GM21529 (cell line): ENCODE results near the gene USP3.
"Not testable (repeated sequence)": the region's sequence is repeated elsewhere in the genome, so short reads cannot be mapped to it uniquely, and the experiment has no call there.

Experiments used
- ATAC-seq: cut with Tn5 transposase; IDR thresholded peaks from one replicate; pipeline ENCODE4 v1.9.1; 2021; ENCODE audit not compliant: unreplicated experiment

Gene USP3

DNA sequence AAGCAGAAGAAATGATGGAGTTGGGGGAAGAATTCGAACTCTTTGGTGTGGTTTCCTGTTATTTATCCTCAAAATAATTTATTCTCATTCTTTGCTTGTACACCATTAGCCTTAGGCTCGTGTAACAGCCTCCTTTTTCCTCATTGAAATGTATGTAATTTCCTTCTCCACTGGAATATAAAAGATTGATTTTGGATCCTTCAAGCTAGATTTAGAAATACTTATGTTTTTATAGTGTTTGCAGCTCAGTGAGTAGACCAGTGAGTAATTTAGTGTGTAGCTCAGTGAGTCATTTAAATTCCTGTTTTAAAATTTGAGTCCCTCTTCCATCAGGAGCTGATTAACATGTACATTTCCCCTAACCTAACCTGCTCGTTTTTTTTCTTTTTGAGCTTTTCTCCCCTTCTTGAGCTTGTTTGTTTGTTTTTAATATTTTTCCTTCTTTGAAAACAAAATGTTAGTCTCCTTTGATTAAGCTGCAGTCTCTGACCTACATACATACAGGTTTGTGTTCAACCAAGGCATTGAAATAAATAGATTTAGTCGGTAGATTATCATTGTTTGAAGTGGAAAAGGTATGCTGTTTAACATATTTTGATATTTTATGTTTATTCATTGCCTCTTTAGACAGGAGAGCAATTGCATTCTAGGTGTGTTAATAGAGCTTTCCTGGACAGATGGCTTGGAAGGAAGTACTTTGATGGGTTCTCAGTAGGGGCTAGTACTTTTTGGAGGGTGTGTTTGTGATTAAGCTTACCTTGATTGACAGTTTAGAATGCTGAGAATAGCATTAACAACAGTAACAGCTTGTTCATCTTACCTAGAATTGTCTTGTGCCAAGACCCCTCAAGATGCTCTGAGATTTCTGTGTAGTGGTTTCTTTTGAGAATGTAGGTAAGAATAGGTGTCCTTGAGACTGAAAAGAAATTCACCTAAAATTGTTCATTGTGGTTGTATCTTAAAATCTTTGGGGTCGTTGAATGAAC is 5.9 kb downstream of the USP3 start:
- ATAC-seq = no peak

DNA sequence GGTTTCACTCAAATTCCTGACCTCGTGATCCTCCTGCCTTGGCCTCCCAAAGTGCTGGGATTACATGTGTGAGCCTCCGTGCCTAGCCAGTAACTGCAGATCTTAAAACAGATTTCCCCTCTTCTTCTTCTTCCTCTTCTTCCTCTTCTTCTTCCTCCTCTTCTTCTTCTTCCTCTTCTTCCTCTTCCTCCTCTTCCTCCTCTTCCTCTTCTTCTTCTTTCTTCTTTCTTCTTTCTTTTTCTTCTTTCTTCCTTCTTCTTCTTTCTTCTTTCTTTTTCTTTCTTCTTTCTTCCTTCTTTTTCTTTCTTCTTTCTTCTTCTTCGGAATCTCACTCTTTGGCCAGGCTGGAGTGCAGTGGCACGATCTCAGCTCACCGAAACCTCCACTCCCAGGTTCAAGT is 7.8 kb downstream of the USP3 start:
- no peak for ATAC-seq

- ATAC-seq = no peak
Measured at GRCh38 chr15:63513271-63513670, 8.9 kb downstream of the USP3 start.

- no peak for ATAC-seq
Measured at GRCh38 chr15:63513728-63514127, 9.3 kb downstream of the USP3 start.

DNA sequence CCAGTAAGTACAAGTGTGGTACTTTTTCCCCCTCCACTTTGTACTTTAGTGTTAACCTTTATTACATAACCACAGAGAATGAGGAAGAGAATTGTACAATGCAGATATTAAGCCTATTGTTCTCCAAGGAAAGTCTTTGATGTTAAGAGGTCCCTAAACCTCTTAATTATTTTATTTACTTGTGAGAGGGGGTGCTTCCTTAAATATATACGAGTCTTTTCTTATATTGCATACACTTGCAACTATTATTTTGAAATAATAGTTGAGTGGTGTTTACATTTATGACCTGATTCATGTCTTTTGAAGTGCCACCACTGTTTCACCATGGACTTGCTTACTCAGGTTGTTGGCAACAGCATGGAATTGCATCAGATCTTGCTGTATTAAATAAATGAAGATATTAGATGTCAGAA is 10.1 kb downstream of the USP3 start:
- ATAC-seq = no peak

GRCh38 chr15:63517202-63517601 is 12.8 kb downstream of the USP3 start:
- ATAC-seq = no peak

DNA sequence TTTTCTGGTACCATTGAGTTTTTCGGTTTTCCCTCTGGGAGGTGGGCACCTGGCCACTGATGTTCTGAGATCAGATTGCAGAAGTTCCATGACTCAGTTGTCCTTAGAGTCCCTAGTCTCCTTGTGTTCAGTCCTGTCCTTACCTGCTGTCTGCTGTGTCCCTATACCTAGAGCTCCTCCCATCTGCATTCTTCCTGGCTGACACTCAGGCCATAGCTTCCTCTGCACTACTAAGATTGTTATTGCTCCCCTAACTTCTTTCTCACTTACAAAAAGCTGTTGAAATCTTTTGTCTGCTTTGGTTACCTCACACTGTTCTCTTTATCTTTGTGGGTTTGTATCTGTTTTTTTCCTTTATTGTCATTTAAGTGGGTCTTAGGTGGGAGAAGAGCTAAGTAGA is 13.2 kb downstream of the USP3 start:
- no peak for ATAC-seq

GRCh38 chr15:63519041-63519440 is 14.6 kb downstream of the USP3 start:
- no peak for ATAC-seq

DNA sequence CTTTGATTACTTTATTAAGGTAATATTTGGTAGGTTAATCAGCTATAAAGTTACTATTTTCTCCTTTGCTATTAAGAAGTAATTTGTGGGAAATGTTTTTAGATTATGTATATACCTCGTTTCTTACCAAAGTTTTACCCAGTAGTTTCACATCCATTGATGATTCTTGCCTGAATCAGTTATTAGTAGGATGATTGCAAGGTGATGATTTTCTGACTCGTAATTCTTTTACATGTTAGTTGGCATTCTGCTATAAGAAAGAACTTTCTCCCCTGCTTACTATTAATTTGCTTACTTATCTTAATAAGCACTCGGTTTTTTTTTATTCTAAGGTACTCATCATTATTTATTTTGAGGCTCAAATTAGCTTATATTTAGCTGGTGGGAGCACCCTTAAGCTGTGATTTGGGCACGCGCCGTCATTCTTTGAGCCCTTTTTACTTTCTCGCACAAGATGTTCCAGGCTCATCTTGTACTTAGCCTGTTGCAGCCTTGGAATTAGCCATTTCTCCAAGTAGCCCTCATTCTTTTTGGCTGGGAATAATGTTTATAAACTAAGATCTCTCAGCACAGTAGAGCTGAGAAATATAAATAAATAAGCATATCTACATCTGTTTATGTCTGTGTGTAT is 15.3 kb downstream of the USP3 start:
- no peak for ATAC-seq

- ATAC-seq = not testable (repeated sequence)
Measured at GRCh38 chr15:63520462-63520861, 16.1 kb downstream of the USP3 start.

DNA sequence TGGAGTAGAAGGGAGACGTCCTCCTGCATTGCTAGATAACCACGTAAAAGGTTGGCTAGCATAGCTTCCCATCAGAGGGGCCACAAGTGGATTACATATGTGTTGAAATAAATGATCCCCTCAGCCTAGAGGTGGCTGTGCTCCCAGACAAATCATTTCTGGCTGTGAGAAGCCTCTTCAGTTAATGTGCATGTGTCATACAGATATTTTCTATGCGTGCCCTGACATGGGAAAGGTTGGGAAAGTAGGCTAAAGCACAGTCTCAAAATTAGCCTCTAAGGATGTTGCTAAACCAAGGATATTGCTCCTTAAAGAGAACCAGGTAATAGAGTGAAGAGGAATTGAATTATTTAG is 17.8 kb downstream of the USP3 start:
- no peak for ATAC-seq

DNA sequence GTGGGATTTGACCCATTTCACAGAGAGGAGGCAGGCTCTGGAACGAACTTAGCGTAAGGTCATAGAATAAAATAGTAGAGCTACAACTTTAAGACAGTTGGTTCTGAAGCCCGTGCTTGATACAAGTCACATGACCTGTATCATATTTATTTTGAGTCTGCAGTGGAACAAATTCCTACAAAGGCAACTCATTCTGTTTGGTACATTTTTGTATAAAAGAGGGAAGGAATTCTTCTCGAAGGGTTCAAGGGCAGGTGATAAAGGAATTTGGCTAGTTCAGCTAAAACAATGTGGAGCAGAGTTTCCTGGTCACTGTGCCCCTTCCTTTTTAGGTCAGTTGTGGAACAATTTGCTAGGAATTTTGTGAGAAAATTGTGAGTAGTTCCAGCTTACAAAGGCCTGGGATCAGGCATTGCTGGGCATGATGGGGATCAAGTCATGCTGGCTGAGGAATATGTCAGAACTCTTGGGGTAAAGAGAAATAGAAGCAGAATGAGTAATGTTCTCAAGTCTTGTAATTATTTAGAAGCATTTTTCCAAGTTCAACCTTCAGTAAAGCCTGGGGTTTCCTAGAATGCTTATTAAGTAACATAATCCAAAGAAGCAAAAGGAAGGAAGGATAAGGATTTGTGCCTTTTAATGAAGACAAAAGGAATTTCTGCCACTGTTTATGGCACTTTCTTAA is 19.1 kb downstream of the USP3 start:
- no peak for ATAC-seq

DNA sequence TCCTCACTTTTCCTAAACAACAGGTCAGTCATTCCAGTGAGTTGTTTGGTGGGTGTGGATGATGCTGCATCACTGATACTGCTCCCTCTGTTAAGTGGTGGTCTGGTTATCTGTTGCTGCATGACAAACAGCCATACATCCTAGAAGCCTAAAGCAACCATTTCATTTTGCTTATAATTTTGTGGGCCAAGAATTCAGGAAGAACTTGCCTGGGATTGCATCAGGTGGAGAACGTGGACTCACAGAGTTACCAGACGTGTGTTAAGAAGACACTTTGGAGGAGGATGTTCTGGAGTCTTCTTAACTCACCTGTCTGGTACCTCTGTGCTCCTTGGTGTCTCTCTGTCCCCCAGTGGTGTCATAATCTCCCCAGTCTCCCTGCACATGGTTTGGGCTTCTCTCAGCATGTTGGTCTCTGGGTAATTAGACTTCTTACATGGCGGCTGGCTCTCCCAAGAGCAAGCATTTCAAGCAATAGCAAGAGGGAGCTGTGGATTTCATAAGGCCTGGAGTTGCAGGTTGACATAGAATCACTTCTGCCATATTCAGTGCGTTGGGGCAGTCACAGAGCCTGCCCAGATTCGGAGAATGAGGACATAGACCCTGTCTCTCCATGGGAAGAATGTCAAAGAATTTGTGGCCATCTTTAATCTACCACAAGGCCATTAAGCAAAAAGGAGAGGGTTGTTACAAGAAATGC is 20.1 kb downstream of the USP3 start:
- ATAC-seq = no peak

DNA sequence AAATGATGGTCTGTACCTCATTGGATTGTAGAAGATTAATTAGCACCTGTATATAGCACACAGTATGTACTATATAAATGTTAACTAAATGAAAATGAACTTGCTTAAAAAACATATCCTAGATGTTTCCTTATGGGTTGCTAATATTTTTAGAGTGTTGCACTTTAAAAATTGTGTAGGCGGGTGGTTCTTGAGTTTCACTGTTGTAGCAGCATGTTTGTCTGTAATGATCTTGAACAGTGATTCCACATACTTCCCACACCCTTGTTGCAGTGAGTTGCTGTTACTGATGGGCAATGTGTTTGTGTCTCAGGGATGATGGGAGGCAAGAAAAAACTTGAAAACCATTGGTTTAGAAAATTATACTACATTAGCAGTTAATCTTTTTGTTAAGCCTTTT is 22.0 kb downstream of the USP3 start:
- ATAC-seq = no peak

GRCh38 chr15:63528138-63528659 is 23.8 kb downstream of the USP3 start:
- no peak for ATAC-seq

DNA sequence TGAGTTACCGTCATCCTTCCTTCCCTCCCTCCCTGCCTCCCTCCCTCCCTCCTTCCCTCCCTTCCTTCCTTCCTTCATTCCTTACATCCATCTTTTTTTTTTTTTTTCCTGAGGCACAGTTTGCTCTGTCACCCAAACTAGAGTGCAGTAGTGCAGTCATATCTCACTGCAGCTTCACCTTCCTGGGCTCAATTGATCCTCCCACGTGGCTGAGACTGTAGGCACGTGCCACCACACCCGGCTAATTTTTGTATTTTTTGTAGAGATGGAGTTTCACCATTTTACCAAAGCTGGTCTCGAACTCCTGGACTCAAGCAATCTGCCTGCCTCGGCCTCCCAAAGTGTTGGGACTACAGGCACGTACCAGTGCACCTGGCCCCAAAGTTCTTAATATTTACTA is 25.8 kb downstream of the USP3 start:
- no peak for ATAC-seq

DNA sequence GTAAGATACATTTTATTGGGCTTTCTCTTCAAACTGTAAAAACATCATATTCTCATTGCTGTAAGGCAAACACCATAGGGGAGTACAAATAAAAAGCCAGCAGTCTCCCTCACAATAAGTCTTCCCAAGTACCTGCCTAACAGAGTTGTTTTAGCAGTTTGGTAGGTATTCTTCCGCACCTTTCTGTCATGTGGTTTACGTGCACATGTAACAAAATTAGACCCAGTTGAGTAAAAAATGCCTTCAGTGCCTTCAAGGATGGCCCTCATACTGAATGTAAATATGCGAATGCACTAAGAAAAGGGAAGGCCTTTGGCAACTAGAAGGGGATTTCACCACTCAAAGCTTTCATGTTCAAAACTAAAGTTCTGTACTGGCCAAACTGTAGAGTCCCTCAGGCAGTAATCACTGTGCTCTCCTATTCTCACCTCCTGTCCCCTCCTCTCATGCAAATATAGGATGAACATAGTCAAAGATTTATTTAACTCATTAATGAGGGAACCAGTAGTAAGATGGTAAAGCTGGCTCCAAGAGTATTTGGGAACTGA is 26.4 kb downstream of the USP3 start:
- ATAC-seq = peak; percentile 55

- ATAC-seq = no peak
Measured at GRCh38 chr15:63531586-63531985, 27.2 kb downstream of the USP3 start.

DNA sequence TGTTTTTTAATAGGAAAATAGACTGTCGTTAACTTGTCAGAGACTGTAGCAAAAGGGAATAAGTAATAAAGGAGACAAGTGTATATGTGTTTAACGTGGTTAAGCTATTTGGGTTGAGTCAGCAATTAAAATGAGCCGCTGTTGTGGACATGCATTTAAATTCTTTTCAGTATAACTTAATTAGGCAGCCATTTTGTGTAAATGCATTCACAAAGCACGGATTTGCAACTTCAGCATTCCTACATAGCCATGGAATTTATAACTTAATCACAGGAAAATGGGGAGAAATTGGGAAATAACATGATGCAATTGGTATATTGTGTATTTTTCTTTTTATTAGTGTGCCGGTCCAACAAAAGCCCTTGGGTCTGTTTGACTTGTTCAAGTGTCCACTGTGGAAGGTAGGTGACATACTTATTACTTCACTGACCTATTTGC is 27.9 kb downstream of the USP3 start:
- ATAC-seq = no peak

DNA sequence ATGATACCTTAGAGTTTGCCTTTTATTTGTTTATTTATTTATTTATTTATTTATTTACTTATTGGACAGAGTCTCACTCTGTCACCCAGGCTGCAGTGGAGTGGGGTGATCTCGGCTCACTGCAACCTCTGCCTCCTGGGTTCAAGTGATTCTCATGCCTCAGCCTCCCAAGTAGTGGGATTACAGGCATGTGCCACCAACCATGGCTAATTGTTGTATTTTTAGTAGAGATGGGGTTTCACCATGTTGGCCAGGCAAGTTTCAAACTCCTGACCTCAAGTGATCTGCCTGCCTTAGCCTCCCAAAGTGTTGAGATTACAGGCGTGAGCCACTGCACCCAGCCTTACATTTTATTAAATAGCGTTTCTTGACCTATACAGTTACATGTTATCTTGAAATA is 30.5 kb downstream of the USP3 start:
- not testable (repeated sequence) for ATAC-seq

DNA sequence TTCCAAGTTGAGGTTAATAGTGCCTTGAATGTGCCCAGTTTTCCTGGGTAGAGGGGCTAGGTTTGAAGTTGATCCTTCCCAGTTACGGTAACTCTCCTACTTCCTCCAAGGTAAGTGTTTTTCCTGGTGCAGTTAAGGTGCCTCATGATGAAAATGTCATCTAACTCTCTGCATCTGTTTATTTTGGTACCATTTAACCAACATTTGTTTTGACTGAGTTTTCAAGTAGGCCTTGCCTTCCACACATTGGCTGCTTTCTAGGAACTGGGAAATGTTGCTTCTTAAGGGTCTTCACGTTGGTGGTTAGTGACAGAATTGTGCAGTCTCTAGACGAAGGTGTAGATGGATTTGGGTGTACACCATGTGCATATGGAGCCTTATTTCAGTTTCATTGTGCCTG is 31.3 kb downstream of the USP3 start:
- ATAC-seq = no peak
